ENCODE results near the gene BANP.
"Not testable (repeated sequence)": the region's sequence is repeated elsewhere in the genome, so short reads cannot be mapped to it uniquely, and the experiment has no call there.

BANP gene

DNA sequence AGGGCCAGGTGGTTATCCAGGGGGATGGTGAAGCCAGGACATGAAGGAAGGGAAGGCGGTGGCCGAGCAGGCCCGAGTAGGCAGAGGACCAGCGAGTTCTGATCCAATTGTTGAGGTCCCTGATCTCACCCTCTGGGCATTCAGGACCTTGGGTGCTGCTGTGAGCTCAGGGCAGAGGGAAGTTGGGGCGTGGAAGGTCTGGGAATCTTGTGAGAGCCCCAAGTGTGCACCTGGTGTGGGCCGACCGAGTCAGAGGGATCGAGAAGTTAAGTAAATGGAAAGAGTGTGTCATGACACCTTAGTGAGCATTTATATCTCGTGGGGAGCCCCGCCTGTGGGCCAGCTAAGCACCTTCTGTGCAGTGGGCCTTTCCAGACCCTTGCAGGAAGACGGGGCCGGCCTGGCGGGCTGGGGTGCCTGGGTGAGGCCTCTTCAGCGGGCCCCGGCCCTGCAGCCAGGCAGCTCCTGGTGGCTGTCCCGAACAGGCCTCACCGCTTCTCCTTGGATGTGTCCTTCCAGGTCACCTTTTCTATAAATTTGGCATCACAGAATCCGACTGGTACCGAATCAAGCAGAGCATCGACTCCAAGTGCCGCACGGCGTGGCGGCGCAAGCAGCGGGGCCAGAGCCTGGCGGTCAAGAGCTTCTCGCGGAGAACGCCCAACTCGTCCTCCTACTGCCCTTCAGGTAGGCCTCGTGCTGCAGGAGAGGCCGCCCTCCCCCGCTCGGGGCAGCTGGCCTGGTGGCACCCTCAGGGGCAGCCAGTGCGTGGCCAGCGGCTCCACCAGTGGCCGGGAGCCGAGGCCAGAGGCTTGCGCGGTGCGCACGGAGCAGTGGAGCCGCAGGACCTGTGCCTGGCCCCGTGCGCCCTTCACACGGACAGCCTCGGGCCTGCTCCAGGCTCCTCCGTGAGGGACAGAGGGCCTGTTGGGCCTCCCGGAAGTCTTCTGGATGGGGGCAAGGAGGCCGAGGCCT lies 76.0 kb downstream of the BANP start:
- in situ Hi-C loops (cut with HindIII; ENCODE audit: low pct_ligation_motif_present, low sequenced_read_pairs): no loop called here
- no peak for DNase-seq
- Histone ChIP-seq H3K36me3 (replicated peaks) (peaks cover 2% of the 10 kb centered on the region), H3K4me3 (ENCODE audit: low read depth, low read length) (no peak overlapping the region), H3K27ac (no peak overlapping the region), H3K27me3 (replicated peaks) (no peaks in the 10 kb centered on the region)
- no peak for TF ChIP-seq CTCF (IDR thresholded peaks at IDR 0.05; ENCODE audit: low read depth, low read length, missing control alignments)

DNA sequence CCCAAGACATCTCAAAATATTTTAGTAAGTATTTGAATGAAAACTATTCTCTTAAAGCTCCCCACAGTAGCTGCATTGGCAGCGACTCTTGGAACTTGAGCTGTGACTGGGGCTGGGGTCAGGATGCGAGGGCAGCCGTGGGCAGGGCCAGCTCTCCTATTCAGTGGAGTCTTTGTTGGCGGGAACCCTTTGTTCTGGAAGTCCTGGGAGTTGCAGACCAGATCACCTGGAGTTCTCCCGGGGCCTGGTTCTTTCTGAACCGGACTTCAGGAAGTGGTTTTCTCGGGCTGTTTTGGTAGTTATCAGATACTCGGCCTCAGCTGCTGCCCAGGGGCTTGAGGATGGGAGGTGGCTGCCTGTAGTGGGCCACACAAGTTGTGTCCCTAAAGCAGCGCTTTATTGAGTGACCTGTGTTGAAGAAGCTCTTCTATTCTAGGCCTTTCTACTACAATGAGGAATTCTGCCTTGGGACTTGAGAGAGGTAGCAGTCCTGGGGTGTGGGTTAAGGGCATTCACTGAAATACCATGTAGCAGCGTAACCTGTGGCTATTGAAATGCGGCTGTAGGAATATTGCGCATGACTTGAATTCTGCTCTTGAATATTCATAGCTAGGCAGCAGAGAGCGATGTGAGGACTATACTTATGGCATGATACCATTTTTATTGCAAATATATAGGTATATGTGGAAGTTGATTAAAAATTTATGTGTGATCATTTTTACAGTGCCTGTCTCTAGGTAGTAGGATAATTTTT lies 77.1 kb downstream of the BANP start:
- H3K36me3 ChIP-seq (replicated peaks); in situ Hi-C loops (cut with HindIII; ENCODE audit: low pct_ligation_motif_present, low sequenced_read_pairs); H3K27me3 ChIP-seq (replicated peaks); DNase-seq; H3K4me3 ChIP-seq (ENCODE audit: low read depth, low read length); H3K27ac ChIP-seq: not testable (repeated sequence)

DNA sequence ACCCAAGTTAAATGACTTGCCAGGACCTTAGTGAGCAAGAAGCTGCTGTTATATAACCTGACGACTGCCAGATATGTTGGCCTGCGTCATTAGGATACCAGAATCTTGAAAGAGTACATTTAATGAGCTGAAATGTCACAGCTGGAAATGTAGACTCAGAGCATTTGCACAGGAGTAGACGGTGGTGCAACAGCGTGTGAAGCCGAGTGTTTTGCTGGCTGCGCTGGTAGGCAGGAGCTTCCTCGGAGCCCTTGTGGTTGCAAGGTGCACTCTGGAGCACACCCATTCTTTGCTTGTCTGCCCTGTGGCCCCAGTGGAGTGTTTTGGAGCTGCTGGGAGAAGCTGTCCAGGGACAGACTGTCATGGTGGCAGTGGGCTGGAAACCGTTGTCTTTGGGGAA lies 79.3 kb downstream of the BANP start:
- Histone ChIP-seq H3K27me3 (replicated peaks) (no peaks in the 10 kb centered on the region), H3K27ac (no peak overlapping the region), H3K4me3 (ENCODE audit: low read depth, low read length) (no peak overlapping the region), H3K36me3 (replicated peaks) (no peaks in the 10 kb centered on the region)
- TF ChIP-seq CTCF (IDR thresholded peaks at IDR 0.05; ENCODE audit: low read depth, low read length, missing control alignments): no peak
- no peak for DNase-seq
- in situ Hi-C loops (cut with HindIII; ENCODE audit: low pct_ligation_motif_present, low sequenced_read_pairs): no loop called here

GRCh38 chr16:88030961-88031360 lies 79.7 kb downstream of the BANP start:
- H3K4me3 ChIP-seq (ENCODE audit: low read depth, low read length); H3K27ac ChIP-seq; H3K27me3 ChIP-seq (replicated peaks); H3K36me3 ChIP-seq (replicated peaks); DNase-seq; in situ Hi-C loops (cut with HindIII; ENCODE audit: low pct_ligation_motif_present, low sequenced_read_pairs): not testable (repeated sequence)

GRCh38 chr16:88033003-88033740 lies 81.9 kb downstream of the BANP start:
- H3K36me3 ChIP-seq (replicated peaks); H3K4me3 ChIP-seq (ENCODE audit: low read depth, low read length); DNase-seq; in situ Hi-C loops (cut with HindIII; ENCODE audit: low pct_ligation_motif_present, low sequenced_read_pairs); H3K27me3 ChIP-seq (replicated peaks); H3K27ac ChIP-seq: not testable (repeated sequence)

- TF ChIP-seq CTCF (IDR thresholded peaks at IDR 0.05; ENCODE audit: low read depth, low read length, missing control alignments): no peak
- Histone ChIP-seq H3K36me3 (replicated peaks) (peaks cover 4% of the 10 kb centered on the region), H3K4me3 (ENCODE audit: low read depth, low read length) (no peak overlapping the region), H3K27me3 (replicated peaks) (no peaks in the 10 kb centered on the region), H3K27ac (no peak overlapping the region)
- no peak for DNase-seq
- in situ Hi-C loops (cut with HindIII; ENCODE audit: low pct_ligation_motif_present, low sequenced_read_pairs): no loop called here
These were observed 83.5 kb downstream of the BANP start for GRCh38 chr16:88034770-88035169.

DNA sequence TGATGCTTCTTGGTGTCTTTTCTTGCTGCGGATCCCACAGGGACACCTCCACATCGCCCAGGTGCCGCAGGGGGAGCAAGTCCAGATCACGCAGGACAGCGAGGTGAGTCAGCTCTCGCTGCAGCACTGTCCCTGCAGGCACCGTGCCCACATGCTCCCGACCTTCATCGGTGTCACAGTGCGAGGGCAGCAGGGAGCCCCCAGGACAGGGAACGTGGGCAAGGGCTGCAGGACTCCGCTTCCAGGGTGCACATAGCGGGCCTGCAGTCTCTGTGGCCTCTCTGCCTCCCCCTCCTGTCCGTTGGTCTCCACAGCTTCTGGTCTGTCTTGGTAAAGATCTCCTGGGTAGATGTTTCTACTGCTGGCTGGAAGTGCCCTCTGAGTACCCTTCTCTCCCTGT lies 84.1 kb downstream of the BANP start:
- Histone ChIP-seq H3K27me3 (replicated peaks) (no peaks in the 10 kb centered on the region), H3K4me3 (ENCODE audit: low read depth, low read length) (no peak overlapping the region), H3K27ac (no peak overlapping the region), H3K36me3 (replicated peaks) (peaks cover 4% of the 10 kb centered on the region)
- in situ Hi-C loops (cut with HindIII; ENCODE audit: low pct_ligation_motif_present, low sequenced_read_pairs): no loop called here
- TF ChIP-seq CTCF (IDR thresholded peaks at IDR 0.05; ENCODE audit: low read depth, low read length, missing control alignments): peak; percentile 12
- DNase-seq: no peak

DNA sequence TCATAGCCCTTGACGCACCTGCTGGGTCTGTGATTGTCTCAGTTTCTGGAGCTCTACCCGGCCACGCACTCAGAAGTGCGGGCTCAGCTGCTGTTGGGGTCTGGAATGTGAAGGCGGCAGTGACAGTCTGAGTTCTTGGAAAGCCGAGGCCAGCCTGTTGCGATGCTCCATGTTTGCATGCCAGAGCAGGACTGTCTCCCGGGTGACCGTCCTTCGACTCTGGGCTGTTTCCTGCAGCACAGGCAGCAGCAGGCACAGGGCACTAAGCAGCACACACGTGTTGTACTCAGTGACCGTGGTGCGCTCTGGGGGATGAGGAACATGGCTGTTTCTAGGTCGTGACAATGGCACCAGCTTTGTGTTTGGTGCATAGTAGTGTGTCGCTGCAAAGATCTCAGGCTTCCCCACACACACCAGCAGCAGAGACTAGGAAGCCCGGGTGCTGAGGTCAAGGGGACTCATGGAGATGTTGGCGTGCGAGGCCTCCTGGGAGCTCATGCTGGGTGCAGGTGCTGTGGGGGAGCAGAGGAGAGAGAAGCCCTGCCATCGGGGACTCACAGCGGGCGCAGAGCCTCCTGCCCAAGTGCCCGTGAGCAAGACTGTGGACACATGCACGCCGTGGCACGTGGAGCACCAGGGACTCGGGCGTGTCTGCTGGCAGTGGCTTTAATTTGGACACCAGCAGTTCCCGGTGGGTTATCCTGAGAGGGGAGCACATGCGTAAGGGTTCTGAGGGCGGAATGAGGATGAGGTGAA lies 84.8 kb downstream of the BANP start:
- DNase-seq; H3K4me3 ChIP-seq (ENCODE audit: low read depth, low read length); H3K27ac ChIP-seq; H3K36me3 ChIP-seq (replicated peaks); H3K27me3 ChIP-seq (replicated peaks); in situ Hi-C loops (cut with HindIII; ENCODE audit: low pct_ligation_motif_present, low sequenced_read_pairs): not testable (repeated sequence)

DNA sequence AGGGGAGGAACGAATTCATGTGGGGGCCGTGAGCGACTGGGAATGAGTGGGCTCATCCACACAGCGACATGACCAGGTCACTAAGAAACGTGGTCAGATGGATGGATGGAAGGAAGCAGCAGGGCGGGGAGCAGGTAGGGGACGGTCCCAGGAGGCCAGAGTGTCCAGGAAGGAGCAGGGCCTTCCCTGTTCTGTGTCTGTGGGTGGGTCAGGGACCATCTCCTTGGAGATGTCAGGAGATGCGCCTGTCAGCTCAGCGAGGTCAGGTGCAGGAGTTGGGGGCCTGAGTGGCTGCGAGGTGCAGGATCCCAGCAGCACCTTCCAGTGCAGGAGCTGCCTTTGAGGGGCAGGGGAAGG lies 85.4 kb downstream of the BANP start:
- in situ Hi-C loops (cut with HindIII; ENCODE audit: low pct_ligation_motif_present, low sequenced_read_pairs); H3K36me3 ChIP-seq (replicated peaks): not testable (repeated sequence)

More for the DNA sequence above, 85.4 kb downstream of the BANP start:
- not testable (repeated sequence) for H3K27ac ChIP-seq; H3K4me3 ChIP-seq (ENCODE audit: low read depth, low read length); DNase-seq; H3K27me3 ChIP-seq (replicated peaks)
